ENCODE data around the gene NUP133.

DNA sequence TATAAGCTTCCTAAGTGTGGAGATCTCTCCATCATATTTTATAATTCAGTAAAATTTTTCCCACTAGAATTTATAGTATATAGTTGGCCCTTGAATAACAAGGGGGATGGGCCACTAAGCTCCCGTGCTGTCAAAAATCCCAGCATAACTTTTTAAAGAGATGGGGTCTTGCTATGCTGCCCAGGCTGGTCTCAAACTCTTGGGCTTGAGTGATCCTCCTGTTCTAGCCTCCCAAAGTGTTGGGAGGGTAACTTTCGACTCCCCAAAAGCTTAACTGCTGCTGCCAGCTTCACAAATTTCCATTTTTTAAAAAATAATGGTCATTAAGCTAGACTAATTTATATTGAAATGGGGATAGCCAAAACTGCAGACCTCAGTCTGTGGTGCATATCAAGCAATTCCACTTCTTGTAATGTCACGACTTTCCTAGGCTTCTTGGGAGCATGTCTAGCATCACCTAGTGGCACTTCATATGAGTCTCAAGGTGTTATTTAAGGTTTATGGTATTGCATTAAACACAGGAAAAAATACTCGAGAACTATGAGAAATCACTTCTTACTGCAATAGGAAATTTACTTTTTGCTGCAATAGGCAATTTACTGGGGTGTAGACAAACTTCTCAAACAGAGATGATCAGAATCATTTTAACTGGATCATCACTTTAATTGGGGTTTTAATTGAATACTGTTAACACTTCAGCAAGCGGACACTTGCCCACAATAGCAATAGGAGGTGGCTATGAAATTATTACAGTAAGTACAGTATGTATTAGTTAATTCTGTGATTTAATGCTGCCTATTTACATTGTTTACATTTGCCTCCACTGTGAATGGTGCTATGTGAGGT lies 55.0 kb downstream of the NUP133 start:
- TF ChIP-seq, protein P1, sequence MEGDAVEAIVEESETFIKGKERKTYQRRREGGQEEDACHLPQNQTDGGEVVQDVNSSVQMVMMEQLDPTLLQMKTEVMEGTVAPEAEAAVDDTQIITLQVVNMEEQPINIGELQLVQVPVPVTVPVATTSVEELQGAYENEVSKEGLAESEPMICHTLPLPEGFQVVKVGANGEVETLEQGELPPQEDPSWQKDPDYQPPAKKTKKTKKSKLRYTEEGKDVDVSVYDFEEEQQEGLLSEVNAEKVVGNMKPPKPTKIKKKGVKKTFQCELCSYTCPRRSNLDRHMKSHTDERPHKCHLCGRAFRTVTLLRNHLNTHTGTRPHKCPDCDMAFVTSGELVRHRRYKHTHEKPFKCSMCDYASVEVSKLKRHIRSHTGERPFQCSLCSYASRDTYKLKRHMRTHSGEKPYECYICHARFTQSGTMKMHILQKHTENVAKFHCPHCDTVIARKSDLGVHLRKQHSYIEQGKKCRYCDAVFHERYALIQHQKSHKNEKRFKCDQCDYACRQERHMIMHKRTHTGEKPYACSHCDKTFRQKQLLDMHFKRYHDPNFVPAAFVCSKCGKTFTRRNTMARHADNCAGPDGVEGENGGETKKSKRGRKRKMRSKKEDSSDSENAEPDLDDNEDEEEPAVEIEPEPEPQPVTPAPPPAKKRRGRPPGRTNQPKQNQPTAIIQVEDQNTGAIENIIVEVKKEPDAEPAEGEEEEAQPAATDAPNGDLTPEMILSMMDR (IDR thresholded peaks at IDR 0.05): peak in 1 of 3 donors; percentile 33
- TF ChIP-seq POLR2AphosphoS5 (IDR thresholded peaks at IDR 0.05): no peak

Data from breast epithelium (tissue), 3 donors.